Stomach (tissue), 9 donors: ENCODE data around the gene COPE. TPM values are rescaled to one million over a fixed set of nuclear protein-coding genes. Genes with fewer than 3 reads are reported as not detected.

Experiments
- DNase-seq, 2 donors: peaks; one replicate each; pipeline versions ENCODE4 v3.0.0 to v3.0.0-alpha.2; 2013 to 2019
- H3K27ac ChIP-seq, 5 donors: fragments of 200-600 bp in 4 of 5; sonication (generic) in 4 of 5; one replicate each; pipeline ENCODE4 v1.5.1; 2013 to 2019; ENCODE audit warnings: mild to moderate bottlenecking in 1 of 5, moderate library complexity in 1 of 5
- H3K27me3 ChIP-seq, 3 donors: fragments of 200-600 bp; sonication (generic); one replicate each; pipeline ENCODE4 v1.5.1; 2017 to 2019; ENCODE audit warnings: mixed run types in 1 of 3
- H3K36me3 ChIP-seq, 4 donors: fragments of 200-600 bp; sonication (generic); 1 replicate in 3 of 4; 2 replicates in 1 of 4; pipeline ENCODE4 v1.5.1; 2016 to 2019
- H3K4me1 ChIP-seq, 4 donors: fragments of 200-600 bp; sonication (generic); one replicate each; pipeline ENCODE4 v1.5.1; 2016 to 2019
- H3K4me3 ChIP-seq, 4 donors: fragments of 200-600 bp; sonication (generic) in 3 of 4; one replicate each; pipeline ENCODE4 v1.5.1; 2016 to 2019; ENCODE audit warnings: mild to moderate bottlenecking in 1 of 4
- H3K9me3 ChIP-seq, 4 donors: fragments of 200-600 bp; sonication (generic); one replicate each; pipeline ENCODE4 v1.5.1; 2016 to 2019
- CTCF ChIP-seq, 7 experiments: fragments of 450-650 bp in 4 of 7; fragments of 200-600 bp in 3 of 7; sonication (generic) in 3 of 7; IDR thresholded peaks; one replicate each; pipeline ENCODE4 v1.5.1; 2016 to 2019; ENCODE audit warnings: antibody characterized with exemption in 7 of 7, control low read depth in 2 of 7, mild to moderate bottlenecking in 1 of 7
- EP300 ChIP-seq: sonication (generic); formaldehyde crosslinking; IDR thresholded peaks from one replicate; pipeline ENCODE4 v1.6.1; 2017; ENCODE audit warnings: antibody characterized with exemption
- POLR2A ChIP-seq, 4 donors: fragments of 450-650 bp; IDR thresholded peaks; one replicate each; pipeline ENCODE4 v1.6.1; 2016; ENCODE audit warnings: antibody characterized with exemption in 4 of 4, control low read depth in 2 of 4, mild to moderate bottlenecking in 1 of 4, moderate library complexity in 1 of 4
- POLR2AphosphoS5 ChIP-seq, 3 donors: sonication (generic); formaldehyde crosslinking; IDR thresholded peaks; one replicate each; pipeline ENCODE4 v1.6.1; 2016; ENCODE audit warnings: antibody characterized with exemption in 3 of 3
- WGBS, 5 donors: extraction: QIAGEN DNeasy Blood & Tissue Kit in 3 of 5; methylation state at CpG; one replicate each; pipeline versions ENCODE4 v1.1.5 to v1.1.7; 2013 to 2018; 5-methylcytosine and 5-hydroxymethylcytosine counted together
- intact Hi-C: fragments of 100-400 bp; cut with DNase I; formaldehyde crosslinking; loops from one replicate; pipeline ENCODE4 v1.15.1; 2023; ENCODE audit warnings: low total_unique reads
- polyA plus RNA-seq, 3 donors: library from polyadenylated mRNA; stranded (reverse); fragments of 200-250 nt; gene quantifications; one replicate each; pipeline ENCODE4 v1.2.3, GENCODE V29; 2013
- total RNA-seq, 5 donors: library from RNA; depleted of rRNA; stranded (reverse); fragments of >200 nt; gene quantifications; one replicate each; pipeline versions ENCODE4 v1.1.0 to v1.2.3, GENCODE V29; 2014 to 2016
- donor health status: healthy with polysubstance abuse.
- donor health status: Bipolar disorder and iron deficiency.
- donor health status: healthy.

COPE gene
- total and polyA plus RNA-seq, 8 donors = 76.7 to 283 (median 209) TPM

GRCh38 chr19:18869023-18869618 lies 50.1 kb downstream of the COPE start:
- intact Hi-C loops = no loop called here

GRCh38 chr19:18868380-18869022 lies 50.7 kb downstream of the COPE start:
- peak in 1 of 2 donors; percentile 55 for DNase-seq
- no peak overlapping the region for H3K27ac ChIP-seq
- peak overlapping the region in 1 of 4 donors; percentile 19 for H3K4me3 ChIP-seq
- 31 to 81% (median 65%) methylated on average over 19 to 77 of the region's 77 CpGs for WGBS, 5 donors
- H3K36me3 ChIP-seq = peaks cover 37 to 53% (median 51%) of the 10 kb centered on the region in 4 donors
- peaks cover 14 to 39% (median 24%) of the 10 kb centered on the region in 4 donors for H3K4me1 ChIP-seq
- peaks cover 0 to 26% (median 14%) of the 10 kb centered on the region in 3 donors for H3K27me3 ChIP-seq
- intact Hi-C loops = no loop called here
- TF ChIP-seq POLR2A (IDR thresholded peaks at IDR 0.05) = no peak
- TF ChIP-seq CTCF (IDR thresholded peaks at IDR 0.05) = no peak
- no peak for TF ChIP-seq EP300
- TF ChIP-seq POLR2AphosphoS5 (IDR thresholded peaks at IDR 0.05) = no peak
- no peaks in the 10 kb centered on the region for H3K9me3 ChIP-seq

More at GRCh38 chr19:18869023-18869618, 50.1 kb downstream of the COPE start:
- DNase-seq = peak in 1 of 2 donors; percentile 68
- Histone ChIP-seq H3K4me3 (peak overlapping the region in 1 of 4 donors; percentile 19), H3K36me3 (peaks cover 31 to 47% (median 44%) of the 10 kb centered on the region in 4 donors), H3K27ac (no peak overlapping the region), H3K4me1 (peaks cover 14 to 39% (median 24%) of the 10 kb centered on the region in 4 donors), H3K9me3 (no peaks in the 10 kb centered on the region), H3K27me3 (peaks cover 0 to 26% (median 14%) of the 10 kb centered on the region in 3 donors)
- no peak for TF ChIP-seq POLR2AphosphoS5 (IDR thresholded peaks at IDR 0.05)
- no peak for TF ChIP-seq CTCF (IDR thresholded peaks at IDR 0.05)
- TF ChIP-seq POLR2A (IDR thresholded peaks at IDR 0.05) = no peak
- TF ChIP-seq EP300 = no peak
- 9 to 20% (median 15%) methylated on average over 17 to 71 of the region's 71 CpGs for WGBS, 5 donors

- TF ChIP-seq CTCF (IDR thresholded peaks at IDR 0.05) = no peak
- TF ChIP-seq POLR2AphosphoS5 (IDR thresholded peaks at IDR 0.05) = no peak
- TF ChIP-seq EP300 = no peak
- TF ChIP-seq POLR2A (IDR thresholded peaks at IDR 0.05) = no peak
- Histone ChIP-seq H3K27me3 (peaks cover 0 to 26% (median 14%) of the 10 kb centered on the region in 3 donors), H3K4me3 (no peak overlapping the region), H3K27ac (no peak overlapping the region), H3K36me3 (peaks cover 44 to 60% (median 58%) of the 10 kb centered on the region in 4 donors), H3K9me3 (no peaks in the 10 kb centered on the region), H3K4me1 (peaks cover 14 to 39% (median 24%) of the 10 kb centered on the region in 4 donors)
- intact Hi-C loops = no loop called here
- 87 to 94% (median 93%) methylated on average over 23 of the region's 23 CpGs for WGBS, 5 donors
- DNase-seq = no peak
Measured at GRCh38 chr19:18867751-18868150, 51.4 kb downstream of the COPE start.

- peaks cover 14 to 39% (median 24%) of the 10 kb centered on the region in 4 donors for H3K4me1 ChIP-seq
- TF ChIP-seq POLR2AphosphoS5 (IDR thresholded peaks at IDR 0.05) (no peak), EP300 (no peak), CTCF (IDR thresholded peaks at IDR 0.05) (no peak), POLR2A (IDR thresholded peaks at IDR 0.05) (no peak)
- no peaks in the 10 kb centered on the region for H3K9me3 ChIP-seq
- intact Hi-C loops = no loop called here
- WGBS, 5 donors = 92 to 96% (median 94%) methylated on average over 23 of the region's 23 CpGs
- H3K36me3 ChIP-seq = peaks cover 48 to 66% (median 64%) of the 10 kb centered on the region in 4 donors
- no peak overlapping the region for H3K27ac ChIP-seq
- peaks cover 0 to 26% (median 14%) of the 10 kb centered on the region in 3 donors for H3K27me3 ChIP-seq
- DNase-seq = no peak
- no peak overlapping the region for H3K4me3 ChIP-seq
Measured at GRCh38 chr19:18867199-18867598, 52.0 kb downstream of the COPE start.
